ENCODE results near the gene LGALS4. TPM values are rescaled to one million over a fixed set of nuclear protein-coding genes. Genes with fewer than 3 reads are reported as not detected.
A peak's percentile ranks its signal among the peaks of the same experiment; 100 is the strongest.
"Not testable (repeated sequence)": the region's sequence is repeated elsewhere in the genome, so short reads cannot be mapped to it uniquely, and the experiment has no call there.

The LGALS4 gene
- total RNA-seq, 1 donor from 2014 or later: 0.46 TPM

DNA sequence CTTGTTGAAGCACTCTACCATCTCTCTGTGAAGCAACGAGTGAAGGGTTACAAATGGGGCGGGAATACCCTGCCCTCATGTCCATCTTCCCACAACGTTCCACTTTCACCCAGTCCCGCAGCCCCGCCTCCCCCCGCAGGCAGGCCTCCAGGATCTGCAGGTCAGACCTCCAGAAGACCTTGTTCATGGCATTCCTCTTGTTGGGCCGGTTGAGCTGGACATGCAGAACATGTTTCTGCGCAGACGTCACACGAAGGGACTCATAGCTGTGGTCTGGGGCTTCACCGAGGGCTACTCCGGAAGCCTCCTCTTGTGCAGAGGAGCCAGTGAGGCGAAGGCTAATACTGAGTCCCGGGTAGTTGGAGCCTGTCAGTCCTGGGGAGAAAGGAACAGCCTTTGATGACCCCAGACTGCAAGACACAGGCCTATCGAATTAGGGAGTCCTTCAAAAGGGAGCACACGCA lies 18.4 kb upstream of the LGALS4 start:
- H3K27ac Mint-ChIP-seq (ENCODE audit: unreplicated experiment): peak overlapping the region; percentile 83
- peaks cover 11% of the 10 kb centered on the region for H3K4me1 Mint-ChIP-seq (ENCODE audit: unreplicated experiment)
- peak; percentile 24 for DNase-seq (ENCODE audit: low spot score)
- no peaks in the 10 kb centered on the region for H3K9me3 Mint-ChIP-seq (ENCODE audit: unreplicated experiment)
- TF ChIP-seq CTCF (IDR thresholded peaks at IDR 0.05; ENCODE audit: unreplicated experiment): no peak
- H3K4me3 Mint-ChIP-seq (ENCODE audit: unreplicated experiment): peak overlapping the region; percentile 94
- peaks cover 2% of the 10 kb centered on the region for H3K27me3 Mint-ChIP-seq (ENCODE audit: unreplicated experiment)
- H3K36me3 Mint-ChIP-seq (ENCODE audit: low read depth, unreplicated experiment): peaks cover 11% of the 10 kb centered on the region

DNA sequence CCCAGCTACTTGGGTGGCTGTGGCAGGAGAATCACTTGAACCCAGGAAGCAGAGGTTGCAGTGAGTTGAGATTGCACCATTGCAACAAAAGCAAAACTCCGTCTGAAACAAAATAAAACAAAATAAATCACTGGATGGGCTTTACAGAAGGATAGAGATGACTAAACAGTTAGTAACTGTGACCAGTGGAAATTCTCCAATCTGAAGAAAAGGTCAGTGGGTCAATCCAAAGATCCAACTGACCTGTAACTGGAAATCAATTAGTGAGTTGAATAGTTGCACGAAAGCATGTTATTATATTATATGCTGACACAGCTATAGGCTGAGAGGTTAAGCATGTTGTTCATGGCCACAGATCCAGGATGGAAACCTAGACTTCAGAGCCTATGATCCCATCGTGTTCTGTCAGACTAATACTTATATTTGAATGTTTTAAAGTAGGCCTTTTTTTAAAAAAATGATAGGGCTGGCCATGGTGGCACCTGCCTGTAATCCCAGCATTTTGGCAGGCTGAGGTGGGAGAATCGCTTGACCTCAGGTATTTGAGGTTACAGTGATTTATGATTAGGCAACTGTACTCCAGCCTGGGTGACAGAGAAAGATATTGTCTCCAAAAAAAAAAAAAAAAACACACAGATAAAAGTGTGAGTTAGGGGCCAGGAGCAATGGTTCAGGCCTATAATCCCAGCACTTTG lies 17.4 kb upstream of the LGALS4 start:
- Mint-ChIP-seq H3K4me1 (ENCODE audit: unreplicated experiment) (peaks cover 11% of the 10 kb centered on the region), H3K36me3 (ENCODE audit: low read depth, unreplicated experiment) (peaks cover 8% of the 10 kb centered on the region), H3K4me3 (ENCODE audit: unreplicated experiment) (peak overlapping the region; percentile 94), H3K27ac (ENCODE audit: unreplicated experiment) (no peak overlapping the region), H3K9me3 (ENCODE audit: unreplicated experiment) (no peaks in the 10 kb centered on the region), H3K27me3 (ENCODE audit: unreplicated experiment) (peaks cover 2% of the 10 kb centered on the region)
- no peak for DNase-seq (ENCODE audit: low spot score)
- no peak for TF ChIP-seq CTCF (IDR thresholded peaks at IDR 0.05; ENCODE audit: unreplicated experiment)

GRCh38 chr19:38829203-38829602 lies 16.5 kb upstream of the LGALS4 start:
- Mint-ChIP-seq H3K36me3 (ENCODE audit: low read depth, unreplicated experiment) (peaks cover 12% of the 10 kb centered on the region), H3K4me1 (ENCODE audit: unreplicated experiment) (peaks cover 11% of the 10 kb centered on the region)
- H3K4me3 Mint-ChIP-seq (ENCODE audit: unreplicated experiment); H3K27ac Mint-ChIP-seq (ENCODE audit: unreplicated experiment); H3K27me3 Mint-ChIP-seq (ENCODE audit: unreplicated experiment); H3K9me3 Mint-ChIP-seq (ENCODE audit: unreplicated experiment); DNase-seq (ENCODE audit: low spot score): not testable (repeated sequence)

DNA sequence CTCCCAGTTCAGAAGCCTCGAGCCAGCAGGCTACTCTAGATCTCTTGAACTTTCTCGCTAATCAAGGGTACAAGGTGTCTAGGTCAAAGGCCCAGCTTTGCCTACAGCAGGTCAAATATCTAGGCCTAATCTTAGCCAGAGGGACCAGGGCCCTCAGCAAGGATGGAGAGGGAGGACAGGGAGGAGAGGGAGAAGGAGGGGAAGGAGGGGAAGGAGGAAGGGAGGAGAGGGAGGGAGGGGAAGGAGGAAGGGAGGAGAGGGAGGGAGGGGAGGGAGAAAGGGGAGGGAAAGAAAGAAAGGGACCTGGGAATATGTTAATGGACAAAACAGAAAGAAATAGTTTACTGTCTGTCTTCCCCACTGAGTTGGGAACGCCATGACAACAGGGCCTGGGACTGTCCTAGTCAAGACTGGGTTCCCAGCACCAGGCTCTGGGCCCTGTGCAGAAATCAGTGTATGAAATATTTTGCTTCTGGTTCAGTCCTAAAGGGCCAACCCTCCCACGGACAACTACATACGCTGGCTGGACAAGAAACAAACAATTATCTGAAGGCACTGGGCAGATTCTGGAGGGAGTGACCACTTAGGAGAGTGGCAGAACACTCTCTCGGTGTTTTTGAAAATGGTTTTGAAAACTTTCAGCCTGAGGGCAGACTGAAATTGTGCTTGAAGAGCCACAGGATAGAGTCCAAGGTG lies 14.3 kb upstream of the LGALS4 start:
- DNase-seq (ENCODE audit: low spot score): no peak
- Mint-ChIP-seq H3K36me3 (ENCODE audit: low read depth, unreplicated experiment) (peaks cover 30% of the 10 kb centered on the region), H3K9me3 (ENCODE audit: unreplicated experiment) (no peaks in the 10 kb centered on the region), H3K4me3 (ENCODE audit: unreplicated experiment) (peak overlapping the region; percentile 15), H3K27ac (ENCODE audit: unreplicated experiment) (no peak overlapping the region), H3K27me3 (ENCODE audit: unreplicated experiment) (peaks cover 2% of the 10 kb centered on the region), H3K4me1 (ENCODE audit: unreplicated experiment) (peaks cover 16% of the 10 kb centered on the region)
- TF ChIP-seq CTCF (IDR thresholded peaks at IDR 0.05; ENCODE audit: unreplicated experiment): no peak

GRCh38 chr19:38825936-38826335 lies 13.2 kb upstream of the LGALS4 start:
- DNase-seq (ENCODE audit: low spot score); H3K27ac Mint-ChIP-seq (ENCODE audit: unreplicated experiment); H3K27me3 Mint-ChIP-seq (ENCODE audit: unreplicated experiment); H3K9me3 Mint-ChIP-seq (ENCODE audit: unreplicated experiment); H3K4me1 Mint-ChIP-seq (ENCODE audit: unreplicated experiment); H3K4me3 Mint-ChIP-seq (ENCODE audit: unreplicated experiment): not testable (repeated sequence)
- peaks cover 35% of the 10 kb centered on the region for H3K36me3 Mint-ChIP-seq (ENCODE audit: low read depth, unreplicated experiment)

- H3K27ac Mint-ChIP-seq (ENCODE audit: unreplicated experiment); H3K27me3 Mint-ChIP-seq (ENCODE audit: unreplicated experiment); H3K4me3 Mint-ChIP-seq (ENCODE audit: unreplicated experiment); DNase-seq (ENCODE audit: low spot score); H3K4me1 Mint-ChIP-seq (ENCODE audit: unreplicated experiment); H3K9me3 Mint-ChIP-seq (ENCODE audit: unreplicated experiment): not testable (repeated sequence)
- H3K36me3 Mint-ChIP-seq (ENCODE audit: low read depth, unreplicated experiment): peaks cover 42% of the 10 kb centered on the region
Observed at GRCh38 chr19:38821230-38821825, 8.6 kb upstream of the LGALS4 start.

All from endothelial cell (in vitro differentiated cells).